Measurements from ENCODE around the gene FGD1.
"Not testable (repeated sequence)": the region's sequence is repeated elsewhere in the genome, so short reads cannot be mapped to it uniquely, and the experiment has no call there.

GRCh38 chrX:54542239-54542638 is 46.2 kb upstream of the FGD1 start:
- not testable (repeated sequence) for TF ChIP-seq CTCF, POLR2AphosphoS5 (IDR thresholded peaks at IDR 0.05)
